H1 (cell line): ENCODE results near the gene KATNAL2. TPM values are rescaled to one million over a fixed set of nuclear protein-coding genes. Genes with fewer than 3 reads are reported as not detected.

Source experiments
- CTCF ChIA-PET: fragments of 300-600 bp; sonication (Branson Sonifier 250); formaldehyde crosslinking; loops from one replicate; lab custom pipeline; 2021; ENCODE audit not compliant: partially characterized antibody; lab: Charles Lee
- POLR2A ChIA-PET: fragments of 300-600 bp; sonication (Branson Sonifier 250); formaldehyde crosslinking; loops from one replicate; lab custom pipeline; 2021; ENCODE audit warnings: inconsistent platforms; ENCODE audit not compliant: partially characterized antibody; lab: Charles Lee
- DNase-seq, 2 experiments: peaks; one replicate each; pipeline versions ENCODE4 v3.0.0 to v3.0.0-alpha.2; 2010 to 2022; ENCODE audit warnings: low spot score in 2 of 2, low read depth in 1 of 2, mixed read lengths in 1 of 2
- FAIRE-seq: peaks from 2 replicates; lab custom pipeline; 2011; peaks lifted over from hg19 to GRCh38; lab: Jason Lieb, UNC
- H2AFZ ChIP-seq: 2 replicates; pipeline ENCODE4 v1.8.1; 2012; ENCODE audit warnings: low read length, inconsistent platforms
- H2AK5ac ChIP-seq: 2 replicates; pipeline ENCODE4 v1.6.1; 2013; ENCODE audit warnings: low read depth, low read length
- H2BK120ac ChIP-seq: replicated peaks from 2 replicates; pipeline ENCODE3; 2013; ENCODE audit warnings: low read depth, low read length, inconsistent platforms
- H2BK12ac ChIP-seq: 2 replicates; pipeline ENCODE4 v1.6.1; 2013; ENCODE audit warnings: low read depth, low read length
- H2BK15ac ChIP-seq: 2 replicates; pipeline ENCODE4 v1.6.1; 2013; ENCODE audit warnings: low read length
- H2BK20ac ChIP-seq: 2 replicates; pipeline ENCODE4 v1.6.1; 2013; ENCODE audit warnings: low read length
- H2BK5ac ChIP-seq: 2 replicates; pipeline ENCODE4 v1.6.1; 2013; ENCODE audit warnings: low read depth, low read length
- H3K14ac ChIP-seq: 2 replicates; pipeline ENCODE4 v1.6.1; 2013; ENCODE audit warnings: inconsistent platforms; ENCODE audit not compliant: insufficient read length
- H3K18ac ChIP-seq: 2 replicates; pipeline ENCODE4 v1.6.1; 2013; ENCODE audit warnings: low read length; ENCODE audit errors: extremely low read depth
- H3K23ac ChIP-seq: 2 replicates; pipeline ENCODE4 v1.6.1; 2013; ENCODE audit warnings: inconsistent platforms; ENCODE audit not compliant: insufficient read length
- H3K23me2 ChIP-seq: 2 replicates; pipeline ENCODE4 v1.6.1; 2013; ENCODE audit warnings: low read depth, low read length
- H3K27ac ChIP-seq: 2 replicates; pipeline ENCODE4 v1.6.1; 2011; ENCODE audit warnings: low read depth, low read length, inconsistent platforms
- H3K27me3 ChIP-seq, 4 experiments: replicated peaks in 1 of 4; 1 replicate in 1 of 4; 2 replicates in 3 of 4; pipeline versions ENCODE4 v1.6.1 to v1.8.1; 2011 to 2013; ENCODE audit warnings: low read length in 3 of 4, mild to moderate bottlenecking in 3 of 4, inconsistent platforms in 2 of 4, mixed read lengths in 2 of 4, moderate library complexity in 1 of 4; ENCODE audit not compliant: control insufficient read depth in 3 of 4, insufficient read depth in 3 of 4; ENCODE audit errors: extremely low read depth in 1 of 4
- H3K36me3 ChIP-seq, 4 experiments: 2 replicates each; pipeline versions ENCODE4 v1.6.1 to v1.8.1; 2011 to 2013; ENCODE audit warnings: mild to moderate bottlenecking in 4 of 4, low read length in 3 of 4, moderate library complexity in 2 of 4, control low read depth in 1 of 4, inconsistent platforms in 1 of 4; ENCODE audit not compliant: insufficient read depth in 4 of 4, control insufficient read depth in 2 of 4
- H3K4ac ChIP-seq: replicated peaks from 2 replicates; pipeline ENCODE3; 2013; ENCODE audit warnings: low read length, low read depth, mixed read lengths, inconsistent platforms; ENCODE audit not compliant: insufficient read length
- H3K4me1 ChIP-seq, 4 experiments: replicated peaks in 1 of 4; 1 replicate in 1 of 4; 2 replicates in 3 of 4; pipeline versions ENCODE4 v1.6.1 to v1.8.1; 2011 to 2013; ENCODE audit warnings: low read length in 3 of 4, inconsistent platforms in 2 of 4, mixed read lengths in 1 of 4; ENCODE audit not compliant: insufficient read depth in 4 of 4, control insufficient read depth in 3 of 4
- H3K4me2 ChIP-seq, 2 experiments: 2 replicates each; pipeline versions ENCODE4 v1.6.1 to v1.8.1; 2011 to 2013; ENCODE audit warnings: low read depth in 2 of 2, low read length in 2 of 2, control low read depth in 1 of 2, inconsistent platforms in 1 of 2, mild to moderate bottlenecking in 1 of 2; ENCODE audit not compliant: insufficient read depth in 1 of 2
- H3K4me3 ChIP-seq, 4 experiments: fragments of 200-600, 300-600 bp in 1 of 4; sonication (generic), shearing (Covaris generic), sonication (Bioruptor Twin) in 1 of 4; 2 replicates each; pipeline versions ENCODE4 v1.5.1 to v1.8.1; 2011 to 2016; ENCODE audit warnings: low read length in 4 of 4, low read depth in 3 of 4, control low read depth in 2 of 4, inconsistent platforms in 2 of 4, mild to moderate bottlenecking in 2 of 4, mixed read lengths in 1 of 4, moderate library complexity in 1 of 4; ENCODE audit not compliant: insufficient read depth in 2 of 4; ENCODE audit errors: extremely low read depth in 1 of 4
- H3K56ac ChIP-seq: replicated peaks from 2 replicates; pipeline ENCODE3; 2013; ENCODE audit warnings: low read depth, mild to moderate bottlenecking, mixed read lengths, low read length, inconsistent platforms; ENCODE audit not compliant: insufficient read length
- H3K79me1 ChIP-seq: 2 replicates; pipeline ENCODE4 v1.6.1; 2013; ENCODE audit warnings: low read depth, low read length, control low read depth
- H3K79me2 ChIP-seq, 2 experiments: 2 replicates each; pipeline versions ENCODE4 v1.6.1 to v1.8.1; 2012 to 2013; ENCODE audit warnings: low read length in 2 of 2, mild to moderate bottlenecking in 2 of 2, inconsistent platforms in 1 of 2; ENCODE audit not compliant: insufficient read depth in 2 of 2, control insufficient read depth in 1 of 2
- H3K9ac ChIP-seq, 4 experiments: replicated peaks in 1 of 4; 1 replicate in 1 of 4; 2 replicates in 3 of 4; pipeline versions ENCODE4 v1.6.1 to v1.8.1; 2011 to 2013; ENCODE audit warnings: low read depth in 3 of 4, low read length in 3 of 4, control low read depth in 2 of 4, mild to moderate bottlenecking in 2 of 4, moderate library complexity in 2 of 4, inconsistent platforms in 1 of 4; ENCODE audit errors: extremely low read depth in 1 of 4
- H3K9me3 ChIP-seq, 2 experiments: 2 replicates each; pipeline versions ENCODE4 v1.6.1 to v1.8.1; 2012 to 2013; ENCODE audit warnings: mild to moderate bottlenecking in 2 of 2, moderate library complexity in 2 of 2, control low read depth in 1 of 2, inconsistent platforms in 1 of 2, low read depth in 1 of 2, low read length in 1 of 2, mixed read lengths in 1 of 2; ENCODE audit not compliant: insufficient read depth in 2 of 2
- H4K20me1 ChIP-seq, 2 experiments: replicated peaks in 1 of 2; 2 replicates each; pipeline versions ENCODE3 to v1.8.1; 2011 to 2013; ENCODE audit warnings: inconsistent platforms in 2 of 2, low read length in 2 of 2, mild to moderate bottlenecking in 1 of 2; ENCODE audit not compliant: insufficient read depth in 2 of 2, control insufficient read depth in 1 of 2
- H4K5ac ChIP-seq: 2 replicates; pipeline ENCODE4 v1.6.1; 2013; ENCODE audit warnings: low read length, low read depth, mixed read lengths, inconsistent platforms; ENCODE audit not compliant: insufficient read length
- H4K8ac ChIP-seq: 2 replicates; pipeline ENCODE4 v1.8.0; 2013; ENCODE audit warnings: mild to moderate bottlenecking, moderate library complexity, low read length, inconsistent platforms; ENCODE audit not compliant: insufficient read depth; ENCODE audit errors: extremely low read depth
- H4K91ac ChIP-seq: replicated peaks from 2 replicates; pipeline ENCODE3; 2013; ENCODE audit warnings: low read length, mixed read lengths, inconsistent platforms; ENCODE audit not compliant: insufficient read length
- BCL11A ChIP-seq, 2 experiments: IDR thresholded peaks; one replicate each; pipeline ENCODE4 v1.6.1; 2011; ENCODE audit warnings: low read depth in 2 of 2, low read length in 2 of 2, mild to moderate bottlenecking in 2 of 2
- USF2 ChIP-seq: IDR thresholded peaks from 2 replicates; pipeline ENCODE4 v1.6.1; 2011; ENCODE audit warnings: low read length, improper control_type of control experiment
- WGBS, 2 experiments: shearing (Covaris generic) in 1 of 2; methylation state at CpG; one replicate each; pipeline versions ENCODE4 v1.1.6 to v1.1.7; 2013 to 2015; ENCODE audit warnings: low lambda C conversion rate in 2 of 2, mixed read lengths in 2 of 2, inconsistent platforms in 1 of 2, low coverage in 1 of 2, missing lambda C conversion rate in 1 of 2; ENCODE audit not compliant: insufficient replicate concordance in 2 of 2, insufficient coverage in 1 of 2, insufficient read length in 1 of 2; ENCODE audit errors: extremely low coverage in 1 of 2, missing lambda C conversion rate in 1 of 2; 5-methylcytosine and 5-hydroxymethylcytosine counted together
- polyA plus RNA-seq, 7 experiments: library from polyadenylated mRNA; depleted of rRNA in 3 of 7; stranded (reverse) in 5 of 7; unstranded in 2 of 7; fragments of >200 nt in 5 of 7; fragments of 200-250 nt in 2 of 7; gene quantifications; 1 replicate in 5 of 7; 2 replicates in 1 of 7; 4 replicates in 1 of 7; pipeline versions ENCODE4 v1.2.1 to v1.2.3, GENCODE V29; 2011 to 2013; ENCODE audit warnings: missing spikeins in 2 of 7, mixed read lengths in 2 of 7
- total RNA-seq: library from RNA; stranded (reverse); fragmentation: NEBNext Ultra II Directional; extraction: Animal tissue kit (Norgen Biotek cat#: 25700); gene quantifications from 2 replicates; pipeline ENCODE4 v1.2.1, GENCODE V29; 2021

The KATNAL2 gene
- total and polyA plus RNA-seq, 2 of the 8 experiments (the other 6 are each of a cell fraction or from before 2014, with no cell fraction given) = 10.0 to 15.2 TPM

GRCh38 chr18:46915800-46916550 is 1.4 kb upstream of the KATNAL2 start:
- H2AK5ac ChIP-seq = no peak overlapping the region
- no peak overlapping the region for H4K8ac ChIP-seq
- no peak overlapping the region for H3K18ac ChIP-seq
- no peak overlapping the region for H3K4ac ChIP-seq
- H2BK15ac ChIP-seq = no peak overlapping the region
- 12% methylated on average over 12 of the region's 12 CpGs; no CpG with 5 or more reads in 1 of the 2 experiments for whole genome bisulfite sequencing, 2 experiments
- no peak overlapping the region for H2BK5ac ChIP-seq
- no peak overlapping the region for H2AFZ ChIP-seq
- H3K27ac ChIP-seq = no peak overlapping the region
- H3K4me3 ChIP-seq = peak overlapping the region; percentile 75 to 85 (median 82)
- H3K23ac ChIP-seq = no peak overlapping the region
- no peak overlapping the region for H2BK20ac ChIP-seq
- peaks cover 8% of the 10 kb centered on the region; the same call in 1 of the 2 replicates for H3K23me2 ChIP-seq
- no peak overlapping the region for H4K5ac ChIP-seq
- peaks cover 2 to 8% of the 10 kb centered on the region in 2 experiments for H4K20me1 ChIP-seq
- H3K27me3 ChIP-seq = no peaks in the 10 kb centered on the region
- no peak for DNase-seq
- H3K56ac ChIP-seq = no peak overlapping the region
- ChIA-PET POLR2A (interaction anchor here (0.6 to 1.6 kb wide), 12 partner anchors 9 to 904 kb away, joined by 3 to 6 read pairs (median 3); no protein-coding TSS in a partner anchor), CTCF (interaction anchor here (0.7 kb wide), 1 partner anchor 240 kb away, joined by 4 read pairs; no protein-coding TSS in a partner anchor)
- peak overlapping the region; percentile 59 to 93 for H3K4me2 ChIP-seq
- H3K9ac ChIP-seq = peak overlapping the region in 3 of 4 experiments; percentile 84 to 94 (median 87); a peak in 4 of 7 replicates
- H3K14ac ChIP-seq = no peak overlapping the region
- peaks cover 6% of the 10 kb centered on the region for H3K79me1 ChIP-seq
- peaks cover 14 to 59% of the 10 kb centered on the region in 2 experiments for H3K79me2 ChIP-seq
- no peak overlapping the region for H4K91ac ChIP-seq
- no peaks in the 10 kb centered on the region for H3K36me3 ChIP-seq
- TF ChIP-seq BCL11A (IDR thresholded peaks at IDR 0.05; ENCODE audit: low read depth in 2 of 2, low read length in 2 of 2) (no peak), USF2 (no peak)
- peaks cover 3 to 16% (median 11%) of the 10 kb centered on the region in 4 experiments; a peak in 5 of 7 replicates for H3K4me1 ChIP-seq
- no peak for FAIRE-seq
- H3K9me3 ChIP-seq = no peaks in the 10 kb centered on the region
- H2BK120ac ChIP-seq = no peak overlapping the region
- no peak overlapping the region for H2BK12ac ChIP-seq
